Caco-2 (cell line): Measurements from ENCODE around the gene SGMS1. TPM values are rescaled to one million over a fixed set of nuclear protein-coding genes. Genes with fewer than 3 reads are reported as not detected.
A peak's percentile ranks its signal among the peaks of the same experiment; 100 is the strongest.

Experiments used
- BruUV-seq: library from RNA; stranded (reverse); fragments of 400-500 nt; replicated peaks from 2 replicates; lab custom pipeline; 2021; lab: Mats Ljungman, UMichigan
- CTCF ChIA-PET: fragments of 300-600 bp; sonication (Branson Sonifier 250); formaldehyde crosslinking; loops from one replicate; lab custom pipeline; 2022; ENCODE audit warnings: antibody characterized with exemption; lab: Charles Lee
- POLR2A ChIA-PET: fragments of 300-600 bp; sonication (Branson Sonifier 250); formaldehyde crosslinking; loops from one replicate; lab custom pipeline; 2022; ENCODE audit warnings: antibody characterized with exemption; lab: Charles Lee
- DNase-seq, 2 experiments: peaks; one replicate each; pipeline versions ENCODE4 v3.0.0 to v3.0.0-alpha.2; 2020 to 2022
- H3K27me3 ChIP-seq: replicated peaks from 2 replicates; pipeline ENCODE4 v1.6.0; 2011; ENCODE audit warnings: low read length; ENCODE audit not compliant: control insufficient read depth, insufficient read depth
- H3K36me3 ChIP-seq: 2 replicates; pipeline ENCODE4 v1.5.1; 2011; ENCODE audit warnings: low read length; ENCODE audit not compliant: control insufficient read depth, insufficient read depth
- H3K4me1 ChIP-seq: fragments of 250-450 bp; sonication (Bioruptor Pico); 2 replicates; pipeline ENCODE4 v1.5.1; 2020; ENCODE audit warnings: mild to moderate bottlenecking
- H3K4me3 ChIP-seq: 2 replicates; pipeline ENCODE4 v1.5.1; 2011; ENCODE audit warnings: low read depth, mild to moderate bottlenecking, control low read depth, low read length
- H3K9me3 ChIP-seq: fragments of 250-450 bp; sonication (Bioruptor Pico); 2 replicates; pipeline ENCODE4 v1.5.1; 2020; ENCODE audit warnings: mild to moderate bottlenecking, moderate library complexity
- H3K27ac Mint-ChIP-seq: one replicate; pipeline ENCODE4 v1.8.0; 2022; ENCODE audit warnings: mixed read lengths; ENCODE audit not compliant: unreplicated experiment
- H3K27me3 Mint-ChIP-seq: one replicate; pipeline ENCODE4 v1.8.0; 2022; ENCODE audit warnings: mixed read lengths; ENCODE audit not compliant: insufficient read depth, unreplicated experiment
- H3K36me3 Mint-ChIP-seq: one replicate; pipeline ENCODE4 v1.8.0; 2022; ENCODE audit warnings: mild to moderate bottlenecking, mixed read lengths; ENCODE audit not compliant: insufficient read depth, unreplicated experiment
- H3K4me1 Mint-ChIP-seq: one replicate; pipeline ENCODE4 v1.8.0; 2022; ENCODE audit warnings: low read depth, mixed read lengths; ENCODE audit not compliant: unreplicated experiment
- H3K4me3 Mint-ChIP-seq: one replicate; pipeline ENCODE4 v1.8.0; 2022; ENCODE audit warnings: mild to moderate bottlenecking, moderate library complexity, mixed read lengths; ENCODE audit not compliant: unreplicated experiment
- H3K9me3 Mint-ChIP-seq: one replicate; pipeline ENCODE4 v1.8.0; 2022; ENCODE audit warnings: mixed read lengths; ENCODE audit not compliant: unreplicated experiment
- CTCF ChIP-seq, 2 experiments: fragments of 200-600 bp in 1 of 2; IDR thresholded peaks; 1 replicate in 1 of 2; 2 replicates in 1 of 2; pipeline versions ENCODE4 v1.5.1 to v1.8.0; 2011 to 2022; ENCODE audit warnings: antibody characterized with exemption in 1 of 2, control low read depth in 1 of 2, inconsistent platforms in 1 of 2, low read depth in 1 of 2, low read length in 1 of 2, mild to moderate bottlenecking in 1 of 2, moderate library complexity in 1 of 2; ENCODE audit not compliant: insufficient read depth in 1 of 2, severe bottlenecking in 1 of 2, unreplicated experiment in 1 of 2
- intact Hi-C: fragments of 100-400 bp; cut with micrococcal nuclease; formaldehyde crosslinking; loops from one replicate; pipeline ENCODE4 v1.10.0; 2022; ENCODE audit not compliant: unreplicated experiment
- total RNA-seq: library from RNA; stranded (reverse); gene quantifications from 2 replicates; pipeline ENCODE4 v1.2.3, GENCODE V29; 2022

The SGMS1 gene
- total RNA-seq, 1 experiment from 2014 or later = 30.5 TPM

GRCh38 chr10:50314169-50315071 lies 309.3 kb downstream of the SGMS1 start:
- CTCF ChIA-PET = no interaction called here
- POLR2A ChIA-PET = no interaction called here

GRCh38 chr10:50312464-50313437 lies 311.0 kb downstream of the SGMS1 start:
- H3K27ac Mint-ChIP-seq = no peak overlapping the region
- H3K36me3 Mint-ChIP-seq = peaks cover 11% of the 10 kb centered on the region
- H3K9me3 ChIP-seq = no peaks in the 10 kb centered on the region
- H3K4me1 ChIP-seq = no peaks in the 10 kb centered on the region
- no peaks in the 10 kb centered on the region for H3K4me1 Mint-ChIP-seq
- no TSS peak for BruUV-seq
- POLR2A ChIA-PET = no interaction called here
- no peak for DNase-seq
- no peak overlapping the region for H3K4me3 Mint-ChIP-seq
- no peaks in the 10 kb centered on the region for H3K27me3 Mint-ChIP-seq
- intact Hi-C loops = no loop called here
- no peak for TF ChIP-seq CTCF (IDR thresholded peaks at IDR 0.05; ENCODE audit: insufficient read depth in 1 of 2, low read depth in 1 of 2, low read length in 1 of 2, severe bottlenecking in 1 of 2, unreplicated experiment in 1 of 2)
- H3K36me3 ChIP-seq = no peaks in the 10 kb centered on the region
- no peak overlapping the region for H3K4me3 ChIP-seq
- H3K9me3 Mint-ChIP-seq = no peaks in the 10 kb centered on the region
- no peaks in the 10 kb centered on the region for H3K27me3 ChIP-seq
- CTCF ChIA-PET = no interaction called here

More at GRCh38 chr10:50314169-50315071, 309.3 kb downstream of the SGMS1 start:
- Mint-ChIP-seq H3K4me1 (no peaks in the 10 kb centered on the region), H3K4me3 (no peak overlapping the region), H3K9me3 (no peaks in the 10 kb centered on the region), H3K27me3 (no peaks in the 10 kb centered on the region), H3K27ac (no peak overlapping the region), H3K36me3 (peaks cover 11% of the 10 kb centered on the region)
- no peaks in the 10 kb centered on the region for H3K27me3 ChIP-seq
- TF ChIP-seq CTCF (IDR thresholded peaks at IDR 0.05; ENCODE audit: insufficient read depth in 1 of 2, low read depth in 1 of 2, low read length in 1 of 2, severe bottlenecking in 1 of 2, unreplicated experiment in 1 of 2) = no peak
- no peaks in the 10 kb centered on the region for H3K4me1 ChIP-seq
- BruUV-seq = no TSS peak
- DNase-seq = no peak
- no peaks in the 10 kb centered on the region for H3K9me3 ChIP-seq
- intact Hi-C loops = no loop called here
- no peaks in the 10 kb centered on the region for H3K36me3 ChIP-seq
- H3K4me3 ChIP-seq = no peak overlapping the region

GRCh38 chr10:50310560-50311174 lies 313.1 kb downstream of the SGMS1 start:
- Histone ChIP-seq H3K36me3 (no peaks in the 10 kb centered on the region), H3K27me3 (no peaks in the 10 kb centered on the region), H3K4me3 (no peak overlapping the region), H3K4me1 (no peaks in the 10 kb centered on the region), H3K9me3 (no peaks in the 10 kb centered on the region)
- H3K27ac Mint-ChIP-seq = no peak overlapping the region
- BruUV-seq = no TSS peak
- H3K9me3 Mint-ChIP-seq = no peaks in the 10 kb centered on the region
- no peaks in the 10 kb centered on the region for H3K27me3 Mint-ChIP-seq
- intact Hi-C loops = no loop called here
- H3K4me1 Mint-ChIP-seq = no peaks in the 10 kb centered on the region
- ChIA-PET POLR2A (no interaction called here), CTCF (no interaction called here)
- H3K36me3 Mint-ChIP-seq = peaks cover 11% of the 10 kb centered on the region
- peak; percentile 41 to 74 for TF ChIP-seq CTCF (IDR thresholded peaks at IDR 0.05; ENCODE audit: insufficient read depth in 1 of 2, low read depth in 1 of 2, low read length in 1 of 2, severe bottlenecking in 1 of 2, unreplicated experiment in 1 of 2)
- peak; percentile 53 to 71 for DNase-seq
- no peak overlapping the region for H3K4me3 Mint-ChIP-seq
